Panc1 (cell line): ENCODE results near the gene PPP6C. TPM values are rescaled to one million over a fixed set of nuclear protein-coding genes. Genes with fewer than 3 reads are reported as not detected.

Source experiments
- ATAC-seq: fragments of 200-7000 bp; cut with Tn5 transposase; 2 replicates; pipeline ENCODE4 v1.9.1; 2020; ENCODE audit warnings: mild to moderate bottlenecking, moderate library complexity
- BruUV-seq: library from RNA; stranded (reverse); fragments of 400-500 nt; replicated peaks from 2 replicates; lab custom pipeline; 2021; lab: Mats Ljungman, UMichigan
- CTCF ChIA-PET: fragments of 300-600 bp; sonication (Branson Sonifier 250); formaldehyde crosslinking; loops from one replicate; lab custom pipeline; 2022; ENCODE audit warnings: antibody characterized with exemption; lab: Charles Lee
- POLR2A ChIA-PET: fragments of 300-600 bp; sonication (Branson Sonifier 250); formaldehyde crosslinking; loops from one replicate; lab custom pipeline; 2022; ENCODE audit warnings: antibody characterized with exemption; lab: Charles Lee
- DNase-seq: peaks from one replicate; pipeline ENCODE4 v3.0.0-alpha.2; 2010; ENCODE audit warnings: low read depth, low spot score
- H3K27ac ChIP-seq: 2 replicates; pipeline ENCODE4 v1.5.1; 2011; ENCODE audit warnings: mild to moderate bottlenecking, low read length, inconsistent platforms
- H3K27me3 ChIP-seq: fragments of 200-500 bp; sonication (Bioruptor generic); 2 replicates; pipeline ENCODE4 v1.6.0; 2014; ENCODE audit warnings: low read length, inconsistent platforms; ENCODE audit not compliant: control insufficient read depth, insufficient read depth
- H3K36me3 ChIP-seq: fragments of 200-500 bp; sonication (Bioruptor generic); 2 replicates; pipeline ENCODE4 v1.5.1; 2014; ENCODE audit warnings: inconsistent platforms, mild to moderate bottlenecking, low read length, moderate library complexity; ENCODE audit not compliant: control insufficient read depth, insufficient read depth
- H3K4me1 ChIP-seq: 2 replicates; pipeline ENCODE4 v1.5.1; 2011; ENCODE audit warnings: inconsistent platforms, mild to moderate bottlenecking, low read length, moderate library complexity; ENCODE audit not compliant: control insufficient read depth, insufficient read depth
- H3K4me3 ChIP-seq, 2 experiments: 2 replicates each; pipeline ENCODE4 v1.5.1; 2011 to 2012; ENCODE audit warnings: low read depth in 2 of 2, low read length in 2 of 2, mild to moderate bottlenecking in 2 of 2, inconsistent platforms in 1 of 2, moderate library complexity in 1 of 2
- H3K9me3 ChIP-seq: fragments of 200-500 bp; sonication (Bioruptor generic); 2 replicates; pipeline ENCODE4 v1.5.1; 2014; ENCODE audit warnings: low read depth, mild to moderate bottlenecking, inconsistent platforms, low read length, moderate library complexity; ENCODE audit not compliant: control insufficient read depth, insufficient read depth
- CTCF ChIP-seq: fragments of 450-650 bp; IDR thresholded peaks from 2 replicates; pipeline ENCODE4 v1.5.1; 2017; ENCODE audit warnings: mild to moderate bottlenecking
- POLR2AphosphoS5 ChIP-seq: IDR thresholded peaks from 2 replicates; pipeline ENCODE4 v1.6.1; 2012; ENCODE audit warnings: mild to moderate bottlenecking, low read depth, low read length, moderate library complexity
- REST ChIP-seq, 2 experiments: IDR thresholded peaks; 2 replicates each; pipeline ENCODE4 v1.6.1; 2011 to 2012; ENCODE audit warnings: low read depth in 2 of 2, control low read depth in 1 of 2, low read length in 1 of 2, mild to moderate bottlenecking in 1 of 2, moderate library complexity in 1 of 2; ENCODE audit not compliant: insufficient read depth in 1 of 2
- SIN3A ChIP-seq: IDR thresholded peaks from 2 replicates; pipeline ENCODE4 v1.6.1; 2012; ENCODE audit warnings: low read depth, mild to moderate bottlenecking, low read length, moderate library complexity, borderline replicate concordance; ENCODE audit not compliant: insufficient read depth
- TCF7L2 ChIP-seq: IDR thresholded peaks from 2 replicates; pipeline ENCODE4 v1.6.1; 2011; ENCODE audit warnings: mild to moderate bottlenecking, low read depth, low read length, inconsistent platforms
- in situ Hi-C: cut with HindIII; loops from 2 replicates; pipeline ENCODE4 v1.10.0; 2016; ENCODE audit warnings: low sequenced_read_pairs, low pct_unique_long_range_greater_than_20kb
- intact Hi-C: fragments of 100-400 bp; cut with micrococcal nuclease; formaldehyde crosslinking; loops from one replicate; pipeline ENCODE4 v1.10.0; 2022; ENCODE audit not compliant: unreplicated experiment
- total RNA-seq: library from RNA; stranded (reverse); gene quantifications from one replicate; pipeline ENCODE4 v1.2.1, GENCODE V29; 2021; ENCODE audit not compliant: unreplicated experiment

The PPP6C gene
- total RNA-seq, 1 experiment from 2014 or later: 27.3 TPM

- ATAC-seq (no peak), DNase-seq (no peak)
- POLR2A ChIA-PET: no interaction called here
- no TSS peak for BruUV-seq
- CTCF ChIA-PET: no interaction called here
- Histone ChIP-seq H3K27ac (no peak overlapping the region), H3K27me3 (no peaks in the 10 kb centered on the region), H3K4me3 (no peak overlapping the region), H3K9me3 (no peaks in the 10 kb centered on the region), H3K36me3 (no peaks in the 10 kb centered on the region), H3K4me1 (no peaks in the 10 kb centered on the region)
- intact Hi-C loops: no loop called here
- in situ Hi-C loops: no loop called here
- TF ChIP-seq CTCF: no peak
- no peak for TF ChIP-seq POLR2AphosphoS5
- TF ChIP-seq SIN3A: no peak
- no peak for TF ChIP-seq REST (IDR thresholded peaks at IDR 0.05; ENCODE audit: insufficient read depth in 1 of 2, low read depth in 2 of 2, low read length in 1 of 2)
- no peak for TF ChIP-seq TCF7L2
Observed at GRCh38 chr9:125125523-125125922, 64.1 kb downstream of the PPP6C start.

GRCh38 chr9:125121146-125121545 lies 68.5 kb downstream of the PPP6C start:
- H3K9me3 ChIP-seq: no peaks in the 10 kb centered on the region
- no peak overlapping the region for H3K4me3 ChIP-seq
- TF ChIP-seq SIN3A (no peak), REST (IDR thresholded peaks at IDR 0.05; ENCODE audit: insufficient read depth in 1 of 2, low read depth in 2 of 2, low read length in 1 of 2) (no peak), POLR2AphosphoS5 (no peak), TCF7L2 (no peak), CTCF (no peak)
- POLR2A ChIA-PET: no interaction called here
- in situ Hi-C loops (no loop called here), intact Hi-C loops (no loop called here)
- H3K36me3 ChIP-seq: no peaks in the 10 kb centered on the region
- no peak overlapping the region for H3K27ac ChIP-seq
- DNase-seq (no peak), ATAC-seq (no peak)
- H3K4me1 ChIP-seq: no peaks in the 10 kb centered on the region
- BruUV-seq: no TSS peak
- H3K27me3 ChIP-seq: no peaks in the 10 kb centered on the region
- CTCF ChIA-PET: no interaction called here
